DND-41 (cell line): Measurements from ENCODE around the gene RBM34.
A peak's percentile ranks its signal among the peaks of the same experiment; 100 is the strongest.

ENCODE experiments used
- ATAC-seq: fragments of 200-7000 bp; cut with Tn5 transposase; 3 replicates; pipeline ENCODE4 v1.9.1; 2021; ENCODE audit warnings: low read depth; ENCODE audit not compliant: insufficient read depth
- DNase-seq: peaks from one replicate; pipeline ENCODE4 v3.0.0-alpha.2; 2020
- H2AFZ ChIP-seq: 2 replicates; pipeline ENCODE4 v1.6.0; 2012; ENCODE audit warnings: low read depth, low read length
- H3K27ac ChIP-seq: 2 replicates; pipeline ENCODE4 v1.5.1; 2012; ENCODE audit warnings: low read length, inconsistent platforms
- H3K27me3 ChIP-seq: fragments of 200-600 bp; sonication (generic); 2 replicates; pipeline ENCODE4 v1.6.0; 2012; ENCODE audit warnings: low read length, mild to moderate bottlenecking, inconsistent platforms; ENCODE audit not compliant: insufficient read depth, poor library complexity
- H3K36me3 ChIP-seq: 2 replicates; pipeline ENCODE4 v1.5.1; 2012; ENCODE audit warnings: low read length, inconsistent platforms; ENCODE audit not compliant: insufficient read depth
- H3K4me1 ChIP-seq: 2 replicates; pipeline ENCODE4 v1.5.1; 2012; ENCODE audit warnings: mild to moderate bottlenecking, low read length; ENCODE audit not compliant: insufficient read depth
- H3K4me2 ChIP-seq: 2 replicates; pipeline ENCODE4 v1.6.0; 2012; ENCODE audit warnings: mild to moderate bottlenecking, moderate library complexity, low read length, inconsistent platforms; ENCODE audit not compliant: insufficient read depth
- H3K4me3 ChIP-seq, 2 experiments: fragments of 200-600 bp in 1 of 2; shearing (Covaris generic) in 1 of 2; 2 replicates each; pipeline ENCODE4 v1.5.1; 2012 to 2016; ENCODE audit warnings: inconsistent platforms in 2 of 2, low read length in 2 of 2, mild to moderate bottlenecking in 2 of 2, low read depth in 1 of 2, moderate library complexity in 1 of 2
- H3K79me2 ChIP-seq: 2 replicates; pipeline ENCODE4 v1.6.0; 2012; ENCODE audit warnings: low read length, inconsistent platforms; ENCODE audit not compliant: insufficient read depth
- H3K9ac ChIP-seq: 2 replicates; pipeline ENCODE4 v1.6.0; 2012; ENCODE audit warnings: low read depth, mild to moderate bottlenecking, inconsistent platforms, low read length, moderate library complexity
- H3K9me3 ChIP-seq: 2 replicates; pipeline ENCODE4 v1.5.1; 2012; ENCODE audit warnings: low read length, moderate library complexity, mild to moderate bottlenecking, inconsistent platforms; ENCODE audit not compliant: insufficient read depth, severe bottlenecking
- H4K20me1 ChIP-seq: 2 replicates; pipeline ENCODE4 v1.6.0; 2012; ENCODE audit warnings: low read length; ENCODE audit not compliant: insufficient read depth
- EZH2 ChIP-seq: IDR thresholded peaks from 3 replicates; pipeline ENCODE4 v1.6.1; 2012; ENCODE audit warnings: borderline replicate concordance, low read depth, mild to moderate bottlenecking, moderate library complexity, low read length, inconsistent platforms; ENCODE audit not compliant: severe bottlenecking
- TF ChIP-seq, protein P1 (sequence below): IDR thresholded peaks from 2 replicates; pipeline ENCODE4 v1.5.1; 2012; ENCODE audit warnings: borderline replicate concordance, low read length, moderate library complexity, mild to moderate bottlenecking; ENCODE audit not compliant: poor library complexity, severe bottlenecking; ENCODE audit errors: extremely low read depth

RBM34 gene, protein sequence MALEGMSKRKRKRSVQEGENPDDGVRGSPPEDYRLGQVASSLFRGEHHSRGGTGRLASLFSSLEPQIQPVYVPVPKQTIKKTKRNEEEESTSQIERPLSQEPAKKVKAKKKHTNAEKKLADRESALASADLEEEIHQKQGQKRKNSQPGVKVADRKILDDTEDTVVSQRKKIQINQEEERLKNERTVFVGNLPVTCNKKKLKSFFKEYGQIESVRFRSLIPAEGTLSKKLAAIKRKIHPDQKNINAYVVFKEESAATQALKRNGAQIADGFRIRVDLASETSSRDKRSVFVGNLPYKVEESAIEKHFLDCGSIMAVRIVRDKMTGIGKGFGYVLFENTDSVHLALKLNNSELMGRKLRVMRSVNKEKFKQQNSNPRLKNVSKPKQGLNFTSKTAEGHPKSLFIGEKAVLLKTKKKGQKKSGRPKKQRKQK

GRCh38 chr1:235160957-235161684, at the start of gene RBM34:
TSS of gene RBM34 (minus strand) at chr1:235161250. CDS start at chr1:235161226, 24 bp downstream.
- Histone ChIP-seq H3K36me3 (peaks cover 37% of the 10 kb centered on the region), H3K4me3 (peak within 1 kb of the TSS; percentile 73 to 85), H3K9ac (peak within 1 kb of the TSS; percentile 78), H3K4me1 (peaks cover 44% of the 10 kb centered on the region), H3K4me2 (peak within 1 kb of the TSS; percentile 82), H3K79me2 (peaks cover 49% of the 10 kb centered on the region), H2AFZ (peak within 1 kb of the TSS; percentile 97), H4K20me1 (no peaks in the 10 kb centered on the region), H3K27ac (peak within 1 kb of the TSS; percentile 92), H3K9me3 (no peaks in the 10 kb centered on the region), H3K27me3 (no peaks in the 10 kb centered on the region)
- DNase-seq (peak; percentile 94), ATAC-seq (peak; percentile 90)
- TF ChIP-seq, protein P1, sequence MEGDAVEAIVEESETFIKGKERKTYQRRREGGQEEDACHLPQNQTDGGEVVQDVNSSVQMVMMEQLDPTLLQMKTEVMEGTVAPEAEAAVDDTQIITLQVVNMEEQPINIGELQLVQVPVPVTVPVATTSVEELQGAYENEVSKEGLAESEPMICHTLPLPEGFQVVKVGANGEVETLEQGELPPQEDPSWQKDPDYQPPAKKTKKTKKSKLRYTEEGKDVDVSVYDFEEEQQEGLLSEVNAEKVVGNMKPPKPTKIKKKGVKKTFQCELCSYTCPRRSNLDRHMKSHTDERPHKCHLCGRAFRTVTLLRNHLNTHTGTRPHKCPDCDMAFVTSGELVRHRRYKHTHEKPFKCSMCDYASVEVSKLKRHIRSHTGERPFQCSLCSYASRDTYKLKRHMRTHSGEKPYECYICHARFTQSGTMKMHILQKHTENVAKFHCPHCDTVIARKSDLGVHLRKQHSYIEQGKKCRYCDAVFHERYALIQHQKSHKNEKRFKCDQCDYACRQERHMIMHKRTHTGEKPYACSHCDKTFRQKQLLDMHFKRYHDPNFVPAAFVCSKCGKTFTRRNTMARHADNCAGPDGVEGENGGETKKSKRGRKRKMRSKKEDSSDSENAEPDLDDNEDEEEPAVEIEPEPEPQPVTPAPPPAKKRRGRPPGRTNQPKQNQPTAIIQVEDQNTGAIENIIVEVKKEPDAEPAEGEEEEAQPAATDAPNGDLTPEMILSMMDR, result peak; percentile 43
- no peak for TF ChIP-seq EZH2

DNA sequence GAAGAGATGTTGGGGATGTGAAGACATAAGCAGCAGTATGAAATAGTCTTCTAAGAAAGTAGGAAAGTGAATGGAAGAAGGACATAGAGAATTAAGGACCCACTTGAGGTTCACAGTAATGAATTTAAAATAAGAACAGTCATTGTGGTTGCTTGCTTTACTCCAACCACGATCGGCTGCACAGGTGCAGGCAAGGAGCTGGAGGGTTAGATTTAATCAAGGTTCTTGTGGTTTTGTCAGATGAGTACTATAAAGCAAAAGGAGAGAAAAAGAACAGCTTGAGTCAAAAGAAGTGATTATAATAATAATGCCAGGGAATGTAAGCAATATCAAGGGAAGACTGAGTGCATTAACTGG, 46.1 kb upstream of the RBM34 start:
- DNase-seq (peak; percentile 85), ATAC-seq (peak; percentile 94)
- Histone ChIP-seq H3K4me3 (peak overlapping the region in 1 of 2 experiments; percentile 33; a peak in 1 of 4 replicates), H2AFZ (no peak overlapping the region), H3K9ac (peak overlapping the region; percentile 43), H3K4me1 (peaks cover 53% of the 10 kb centered on the region), H3K4me2 (peak overlapping the region; percentile 63), H3K27me3 (no peaks in the 10 kb centered on the region), H3K79me2 (peaks cover 7% of the 10 kb centered on the region; the same call in 1 of the 2 replicates), H4K20me1 (no peaks in the 10 kb centered on the region), H3K27ac (peak overlapping the region; percentile 82), H3K36me3 (peaks cover 37% of the 10 kb centered on the region), H3K9me3 (no peaks in the 10 kb centered on the region)
- TF ChIP-seq EZH2, result no peak
- TF ChIP-seq, protein P1, result no peak

DNA sequence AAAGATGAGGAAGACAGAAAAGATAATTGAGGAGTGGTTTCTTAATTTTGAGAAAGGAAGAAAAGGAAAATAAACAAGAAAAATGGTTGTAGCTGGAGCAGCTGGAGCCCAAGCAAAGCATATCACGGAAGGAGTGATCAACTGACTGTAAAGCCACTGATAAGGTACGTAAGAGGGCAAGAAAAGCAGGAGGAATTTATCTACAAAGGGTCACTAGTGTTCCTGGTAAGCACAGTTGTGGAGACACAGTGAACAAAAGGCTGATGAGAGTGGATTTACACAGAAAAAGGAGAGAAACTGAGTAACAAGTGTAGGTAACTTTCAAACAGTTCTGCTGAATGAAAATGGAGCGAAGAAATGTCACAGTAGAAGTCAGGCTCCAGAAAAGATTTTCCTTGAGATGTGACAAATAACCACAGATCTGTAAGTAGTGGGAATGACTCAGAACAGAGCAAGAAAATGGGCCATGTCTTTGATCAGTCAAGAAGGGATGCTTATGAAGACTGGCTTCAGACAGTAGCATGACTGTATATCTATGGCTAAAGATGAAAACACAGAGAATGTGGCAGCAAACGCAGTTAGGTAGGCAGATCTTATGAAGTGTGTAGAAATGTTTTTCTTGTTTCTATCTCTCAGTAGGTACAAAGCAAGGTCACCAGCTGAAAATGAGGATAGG, 45.6 kb upstream of the RBM34 start:
- peak overlapping the region in 1 of 2 experiments; percentile 33; a peak in 2 of 4 replicates for H3K4me3 ChIP-seq
- TF ChIP-seq EZH2, result no peak
- no peaks in the 10 kb centered on the region for H3K27me3 ChIP-seq

More for the DNA sequence above, 45.6 kb upstream of the RBM34 start:
- Histone ChIP-seq H3K79me2 (peaks cover 7% of the 10 kb centered on the region; the same call in 1 of the 2 replicates), H3K9me3 (no peaks in the 10 kb centered on the region), H4K20me1 (no peaks in the 10 kb centered on the region), H3K27ac (peak overlapping the region; percentile 82), H3K9ac (peak overlapping the region; percentile 43), H3K36me3 (peaks cover 32% of the 10 kb centered on the region), H3K4me1 (peaks cover 51% of the 10 kb centered on the region), H2AFZ (no peak overlapping the region), H3K4me2 (peak overlapping the region; percentile 63)
- ATAC-seq (peak; percentile 83), DNase-seq (peak; percentile 33)
